HG03571 (cell line): ENCODE results near the gene DCAF6.
A peak's percentile ranks its signal among the peaks of the same experiment; 100 is the strongest.
"Not testable (repeated sequence)": the region's sequence is repeated elsewhere in the genome, so short reads cannot be mapped to it uniquely, and the experiment has no call there.

Source experiments
- ATAC-seq: cut with Tn5 transposase; IDR thresholded peaks from one replicate; pipeline ENCODE4 v1.9.1; 2021; ENCODE audit not compliant: unreplicated experiment

Gene DCAF6

GRCh38 chr1:167936068-167936929 is at the start of gene DCAF6:
DCAF6 (plus strand) TSS chr1:167936683; CDS start chr1:167936912, 229 bp downstream.
- peak; percentile 69 for ATAC-seq

- not testable (repeated sequence) for ATAC-seq
These were observed 49.3 kb upstream of the DCAF6 start for GRCh38 chr1:167887187-167887586.

GRCh38 chr1:167890400-167890799 is 46.1 kb upstream of the DCAF6 start:
- no peak for ATAC-seq

GRCh38 chr1:167893798-167894197 is 42.7 kb upstream of the DCAF6 start:
- ATAC-seq: no peak

- no peak for ATAC-seq
These were observed 37.8 kb upstream of the DCAF6 start for GRCh38 chr1:167898578-167899222.

GRCh38 chr1:167899253-167899681 is 37.2 kb upstream of the DCAF6 start:
- peak; percentile 96 for ATAC-seq

GRCh38 chr1:167900907-167901306 is 35.6 kb upstream of the DCAF6 start:
- no peak for ATAC-seq

GRCh38 chr1:167904652-167905130 is 31.8 kb upstream of the DCAF6 start:
- no peak for ATAC-seq

- no peak for ATAC-seq
These were observed 31.3 kb upstream of the DCAF6 start for GRCh38 chr1:167905182-167905581.

- ATAC-seq: no peak
These were observed 30.8 kb upstream of the DCAF6 start for GRCh38 chr1:167905671-167906070.

- no peak for ATAC-seq
These were observed 26.7 kb upstream of the DCAF6 start for GRCh38 chr1:167909691-167910180.

GRCh38 chr1:167910530-167910929 is 26.0 kb upstream of the DCAF6 start:
- ATAC-seq: no peak

- no peak for ATAC-seq
These were observed 25.1 kb upstream of the DCAF6 start for GRCh38 chr1:167911413-167911812.

GRCh38 chr1:167912294-167912693 is 24.2 kb upstream of the DCAF6 start:
- no peak for ATAC-seq

- no peak for ATAC-seq
These were observed 22.5 kb upstream of the DCAF6 start, which contains the start of gene ADCY10 for GRCh38 chr1:167913895-167914496. ADCY10 (minus strand) TSS chr1:167914134; CDS start chr1:167905140, 8,994 bp downstream.

GRCh38 chr1:167915569-167915968 is 20.9 kb upstream of the DCAF6 start:
- ATAC-seq: no peak

- ATAC-seq: no peak
These were observed 19.5 kb upstream of the DCAF6 start for GRCh38 chr1:167916766-167917511.

GRCh38 chr1:167922023-167922422 is 14.5 kb upstream of the DCAF6 start:
- no peak for ATAC-seq

GRCh38 chr1:167922611-167923074 is 13.8 kb upstream of the DCAF6 start:
- ATAC-seq: no peak

GRCh38 chr1:167923324-167924056 is 13.0 kb upstream of the DCAF6 start:
- no peak for ATAC-seq
